GM23338 (cell line): ENCODE data around the gene VMP1. TPM values are rescaled to one million over a fixed set of nuclear protein-coding genes. Genes with fewer than 3 reads are reported as not detected.

Experiments
- ATAC-seq: fragments of 200-7000 bp; cut with Tn5 transposase; 3 replicates; pipeline ENCODE4 v1.9.1; 2020
- DNase-seq: peaks from one replicate; pipeline ENCODE4 v3.0.0-alpha.2; 2015; ENCODE audit warnings: low spot score
- H2AFZ ChIP-seq: fragments of 200-600 bp; sonication (generic); 2 replicates; pipeline ENCODE4 v1.8.0; 2016; ENCODE audit warnings: antibody characterized with exemption, mild to moderate bottlenecking, moderate library complexity
- H3F3A ChIP-seq: fragments of 200-600 bp; sonication (generic); replicated peaks from 2 replicates; pipeline ENCODE4 v1.8.0; 2017; ENCODE audit warnings: antibody characterized with exemption, mixed run types, low read depth
- H3K27ac ChIP-seq: fragments of 200-600 bp; sonication (generic); 2 replicates; pipeline ENCODE4 v1.6.1; 2016; ENCODE audit warnings: low read depth
- H3K27me3 ChIP-seq: fragments of 200-600 bp; sonication (generic); 2 replicates; pipeline ENCODE4 v1.8.0; 2016; ENCODE audit warnings: mild to moderate bottlenecking, mixed run types, moderate library complexity; ENCODE audit not compliant: insufficient read depth
- H3K36me3 ChIP-seq: fragments of 200-600 bp; sonication (generic); 2 replicates; pipeline ENCODE4 v1.8.0; 2016; ENCODE audit warnings: mild to moderate bottlenecking; ENCODE audit not compliant: insufficient read depth
- H3K4me1 ChIP-seq: fragments of 200-600 bp; sonication (generic); 2 replicates; pipeline ENCODE4 v1.8.0; 2016; ENCODE audit warnings: mild to moderate bottlenecking, moderate library complexity; ENCODE audit not compliant: insufficient read depth
- H3K4me2 ChIP-seq: fragments of 200-600 bp; sonication (generic); 2 replicates; pipeline ENCODE4 v1.7.1; 2017; ENCODE audit warnings: mixed run types
- H3K4me3 ChIP-seq: fragments of 200-600 bp; sonication (generic); 2 replicates; pipeline ENCODE4 v1.6.1; 2016; ENCODE audit warnings: mixed run types
- H3K79me2 ChIP-seq: fragments of 200-600 bp; sonication (generic); replicated peaks from 2 replicates; pipeline ENCODE4 v1.8.0; 2017; ENCODE audit warnings: mild to moderate bottlenecking; ENCODE audit not compliant: insufficient read depth
- H3K9me2 ChIP-seq: fragments of 200-600 bp; sonication (generic); 2 replicates; pipeline ENCODE4 v1.8.0; 2017; ENCODE audit not compliant: insufficient read depth
- H4K20me1 ChIP-seq: fragments of 200-600 bp; sonication (generic); replicated peaks from 2 replicates; pipeline ENCODE4 v1.8.0; 2017; ENCODE audit warnings: mild to moderate bottlenecking; ENCODE audit not compliant: insufficient read depth
- H3K27ac Mint-ChIP-seq: 2 replicates; pipeline ENCODE4 v1.8.0; 2020; ENCODE audit warnings: inconsistent platforms, mild to moderate bottlenecking, moderate library complexity, mixed read lengths
- H3K27me3 Mint-ChIP-seq: 3 replicates; pipeline ENCODE4 v1.8.0; 2022; ENCODE audit warnings: low read depth, mild to moderate bottlenecking, moderate library complexity, mixed read lengths, inconsistent platforms; ENCODE audit not compliant: insufficient read depth, poor library complexity
- H3K36me3 Mint-ChIP-seq: 3 replicates; pipeline ENCODE4 v1.8.0; 2021; ENCODE audit warnings: low read depth, mild to moderate bottlenecking, inconsistent platforms, moderate library complexity, mixed read lengths
- H3K4me1 Mint-ChIP-seq: 3 replicates; pipeline ENCODE4 v1.8.0; 2020; ENCODE audit warnings: mild to moderate bottlenecking, inconsistent platforms, mixed read lengths
- H3K4me3 Mint-ChIP-seq: 3 replicates; pipeline ENCODE4 v1.8.0; 2021; ENCODE audit warnings: moderate library complexity, mild to moderate bottlenecking, inconsistent platforms, mixed read lengths
- H3K9me3 Mint-ChIP-seq: 3 replicates; pipeline ENCODE4 v1.8.0; 2020; ENCODE audit warnings: moderate library complexity, mild to moderate bottlenecking, inconsistent platforms, mixed read lengths
- ETS1 ChIP-seq: IDR thresholded peaks from 2 replicates; pipeline ENCODE4 v1.6.1; 2016; ENCODE audit warnings: antibody characterized with exemption
- EZH2phosphoT487 ChIP-seq: fragments of 200-600 bp; sonication (generic); IDR thresholded peaks from one replicate; pipeline ENCODE4 v1.8.1; 2018; ENCODE audit warnings: antibody characterized with exemption; ENCODE audit not compliant: unreplicated experiment
- POLR2AphosphoS5 ChIP-seq: IDR thresholded peaks from 2 replicates; pipeline ENCODE4 v1.6.1; 2016; ENCODE audit warnings: antibody characterized with exemption, low read depth
- REST ChIP-seq: IDR thresholded peaks from one replicate; pipeline ENCODE4 v1.6.1; 2018; ENCODE audit warnings: antibody characterized with exemption; ENCODE audit not compliant: unreplicated experiment
- STAT1 ChIP-seq: IDR thresholded peaks from one replicate; pipeline ENCODE4 v1.6.1; 2016; ENCODE audit warnings: antibody characterized with exemption; ENCODE audit not compliant: unreplicated experiment
- ZNF331 ChIP-seq: fragments of 250-450 bp; sonication (Bioruptor Pico); IDR thresholded peaks from 2 replicates; pipeline ENCODE4 v1.5.0; 2020; ENCODE audit warnings: low read depth, mild to moderate bottlenecking, moderate library complexity
- polyA plus RNA-seq: library from polyadenylated mRNA; unstranded; fragments of >200 nt; fragmentation: Nextera tagmentation; extraction: Ambion mirVana; gene quantifications from 2 replicates; pipeline ENCODE4 v1.2.1, GENCODE V29; 2016
- total RNA-seq: library from RNA; depleted of rRNA; stranded (reverse); fragments of >200 nt; shearing (Covaris generic); gene quantifications from 2 replicates; pipeline ENCODE4 v1.2.3, GENCODE V29; 2014
- TF ChIP-seq, protein P1 (sequence below): fragments of 250-450 bp; sonication (Bioruptor Pico); IDR thresholded peaks from 2 replicates; pipeline ENCODE4 v1.5.0; 2020; ENCODE audit warnings: mild to moderate bottlenecking, moderate library complexity

Gene VMP1
- total and polyA plus RNA-seq, 2 experiments from 2014 or later, result 70.1 to 112 TPM

DNA sequence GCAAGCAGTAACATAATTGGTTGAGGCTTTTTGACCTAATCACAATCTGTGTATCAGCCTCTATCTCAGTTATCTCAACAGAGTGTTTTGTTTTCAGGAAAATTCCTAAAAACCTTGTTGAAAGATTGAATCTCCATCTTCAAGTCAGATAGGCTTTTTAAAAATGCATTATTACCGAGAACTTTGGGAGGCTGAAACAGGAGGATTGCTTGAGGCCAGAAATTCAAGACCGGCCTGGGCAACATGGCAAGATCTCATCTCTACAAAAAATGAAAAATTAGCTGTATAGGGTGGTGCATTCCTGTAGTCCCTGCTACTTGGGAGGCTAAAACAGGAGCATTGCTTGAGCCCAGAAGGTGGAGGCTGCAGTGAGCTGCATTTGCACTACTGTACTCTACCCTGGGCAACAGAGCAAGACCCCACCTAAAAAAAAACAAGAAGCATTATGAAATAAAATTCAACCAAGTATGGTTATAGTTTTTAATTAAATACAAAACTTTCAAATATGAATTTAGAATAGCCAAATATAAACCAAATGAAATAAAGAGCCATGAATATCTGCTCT, 68.4 kb downstream of the VMP1 start:
- peaks cover 13% of the 10 kb centered on the region for H3K36me3 Mint-ChIP-seq
- Histone ChIP-seq H3F3A (peaks cover 3% of the 10 kb centered on the region; the same call in 1 of the 2 replicates), H3K4me1 (no peaks in the 10 kb centered on the region), H2AFZ (no peak overlapping the region), H3K4me3 (no peak overlapping the region), H3K4me2 (no peak overlapping the region), H3K36me3 (no peaks in the 10 kb centered on the region; the same call in 1 of the 2 replicates), H3K9me2 (no peaks in the 10 kb centered on the region), H3K27me3 (no peaks in the 10 kb centered on the region), H3K27ac (no peak overlapping the region), H4K20me1 (no peaks in the 10 kb centered on the region), H3K79me2 (no peaks in the 10 kb centered on the region)
- no peak overlapping the region for H3K4me3 Mint-ChIP-seq
- H3K4me1 Mint-ChIP-seq, result no peaks in the 10 kb centered on the region
- ATAC-seq (no peak), DNase-seq (no peak)
- no peaks in the 10 kb centered on the region for H3K9me3 Mint-ChIP-seq
- no peaks in the 10 kb centered on the region for H3K27me3 Mint-ChIP-seq
- TF ChIP-seq ETS1 (no peak), REST (no peak)
- H3K27ac Mint-ChIP-seq, result no peak overlapping the region

GRCh38 chr17:59776577-59776976, 69.1 kb downstream of the VMP1 start:
- H3K9me3 Mint-ChIP-seq, result no peaks in the 10 kb centered on the region
- Histone ChIP-seq H3K27ac (no peak overlapping the region), H3K27me3 (no peaks in the 10 kb centered on the region), H3K9me2 (no peaks in the 10 kb centered on the region), H3K4me1 (no peaks in the 10 kb centered on the region), H3K36me3 (no peaks in the 10 kb centered on the region; the same call in 1 of the 2 replicates), H3K4me2 (no peak overlapping the region), H3K4me3 (no peak overlapping the region), H2AFZ (no peak overlapping the region), H3F3A (peaks cover 3% of the 10 kb centered on the region; the same call in 1 of the 2 replicates), H3K79me2 (no peaks in the 10 kb centered on the region), H4K20me1 (no peaks in the 10 kb centered on the region)
- H3K4me3 Mint-ChIP-seq, result no peak overlapping the region
- no peak overlapping the region for H3K27ac Mint-ChIP-seq
- DNase-seq (no peak), ATAC-seq (no peak)
- H3K27me3 Mint-ChIP-seq, result no peaks in the 10 kb centered on the region
- no peaks in the 10 kb centered on the region for H3K4me1 Mint-ChIP-seq
- H3K36me3 Mint-ChIP-seq, result peaks cover 13% of the 10 kb centered on the region
- TF ChIP-seq STAT1 (no peak), POLR2AphosphoS5 (no peak), ZNF331 (CRISPR knock-in tag) (no peak), EZH2phosphoT487 (no peak), REST (no peak)
- TF ChIP-seq, protein P1, sequence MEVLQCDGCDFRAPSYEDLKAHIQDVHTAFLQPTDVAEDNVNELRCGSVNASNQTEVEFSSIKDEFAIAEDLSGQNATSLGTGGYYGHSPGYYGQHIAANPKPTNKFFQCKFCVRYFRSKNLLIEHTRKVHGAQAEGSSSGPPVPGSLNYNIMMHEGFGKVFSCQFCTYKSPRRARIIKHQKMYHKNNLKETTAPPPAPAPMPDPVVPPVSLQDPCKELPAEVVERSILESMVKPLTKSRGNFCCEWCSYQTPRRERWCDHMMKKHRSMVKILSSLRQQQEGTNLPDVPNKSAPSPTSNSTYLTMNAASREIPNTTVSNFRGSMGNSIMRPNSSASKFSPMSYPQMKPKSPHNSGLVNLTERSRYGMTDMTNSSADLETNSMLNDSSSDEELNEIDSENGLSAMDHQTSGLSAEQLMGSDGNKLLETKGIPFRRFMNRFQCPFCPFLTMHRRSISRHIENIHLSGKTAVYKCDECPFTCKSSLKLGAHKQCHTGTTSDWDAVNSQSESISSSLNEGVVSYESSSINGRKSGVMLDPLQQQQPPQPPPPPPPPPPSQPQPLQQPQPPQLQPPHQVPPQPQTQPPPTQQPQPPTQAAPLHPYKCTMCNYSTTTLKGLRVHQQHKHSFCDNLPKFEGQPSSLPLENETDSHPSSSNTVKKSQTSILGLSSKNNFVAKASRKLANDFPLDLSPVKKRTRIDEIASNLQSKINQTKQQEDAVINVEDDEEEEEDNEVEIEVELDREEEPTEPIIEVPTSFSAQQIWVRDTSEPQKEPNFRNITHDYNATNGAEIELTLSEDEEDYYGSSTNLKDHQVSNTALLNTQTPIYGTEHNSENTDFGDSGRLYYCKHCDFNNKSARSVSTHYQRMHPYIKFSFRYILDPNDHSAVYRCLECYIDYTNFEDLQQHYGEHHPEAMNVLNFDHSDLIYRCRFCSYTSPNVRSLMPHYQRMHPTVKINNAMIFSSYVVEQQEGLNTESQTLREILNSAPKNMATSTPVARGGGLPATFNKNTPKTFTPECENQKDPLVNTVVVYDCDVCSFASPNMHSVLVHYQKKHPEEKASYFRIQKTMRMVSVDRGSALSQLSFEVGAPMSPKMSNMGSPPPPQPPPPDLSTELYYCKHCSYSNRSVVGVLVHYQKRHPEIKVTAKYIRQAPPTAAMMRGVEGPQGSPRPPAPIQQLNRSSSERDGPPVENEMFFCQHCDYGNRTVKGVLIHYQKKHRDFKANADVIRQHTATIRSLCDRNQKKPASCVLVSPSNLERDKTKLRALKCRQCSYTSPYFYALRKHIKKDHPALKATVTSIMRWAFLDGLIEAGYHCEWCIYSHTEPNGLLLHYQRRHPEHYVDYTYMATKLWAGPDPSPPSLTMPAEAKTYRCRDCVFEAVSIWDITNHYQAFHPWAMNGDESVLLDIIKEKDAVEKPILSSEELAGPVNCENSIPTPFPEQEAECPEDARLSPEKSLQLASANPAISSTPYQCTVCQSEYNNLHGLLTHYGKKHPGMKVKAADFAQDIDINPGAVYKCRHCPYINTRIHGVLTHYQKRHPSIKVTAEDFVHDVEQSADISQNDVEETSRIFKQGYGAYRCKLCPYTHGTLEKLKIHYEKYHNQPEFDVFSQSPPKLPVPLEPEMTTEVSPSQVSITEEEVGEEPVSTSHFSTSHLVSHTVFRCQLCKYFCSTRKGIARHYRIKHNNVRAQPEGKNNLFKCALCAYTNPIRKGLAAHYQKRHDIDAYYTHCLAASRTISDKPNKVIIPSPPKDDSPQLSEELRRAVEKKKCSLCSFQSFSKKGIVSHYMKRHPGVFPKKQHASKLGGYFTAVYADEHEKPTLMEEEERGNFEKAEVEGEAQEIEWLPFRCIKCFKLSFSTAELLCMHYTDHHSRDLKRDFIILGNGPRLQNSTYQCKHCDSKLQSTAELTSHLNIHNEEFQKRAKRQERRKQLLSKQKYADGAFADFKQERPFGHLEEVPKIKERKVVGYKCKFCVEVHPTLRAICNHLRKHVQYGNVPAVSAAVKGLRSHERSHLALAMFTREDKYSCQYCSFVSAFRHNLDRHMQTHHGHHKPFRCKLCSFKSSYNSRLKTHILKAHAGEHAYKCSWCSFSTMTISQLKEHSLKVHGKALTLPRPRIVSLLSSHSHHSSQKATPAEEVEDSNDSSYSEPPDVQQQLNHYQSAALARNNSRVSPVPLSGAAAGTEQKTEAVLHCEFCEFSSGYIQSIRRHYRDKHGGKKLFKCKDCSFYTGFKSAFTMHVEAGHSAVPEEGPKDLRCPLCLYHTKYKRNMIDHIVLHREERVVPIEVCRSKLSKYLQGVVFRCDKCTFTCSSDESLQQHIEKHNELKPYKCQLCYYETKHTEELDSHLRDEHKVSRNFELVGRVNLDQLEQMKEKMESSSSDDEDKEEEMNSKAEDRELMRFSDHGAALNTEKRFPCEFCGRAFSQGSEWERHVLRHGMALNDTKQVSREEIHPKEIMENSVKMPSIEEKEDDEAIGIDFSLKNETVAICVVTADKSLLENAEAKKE, result no peak
